ENCODE results near the gene GOLGA6L1. TPM values are rescaled to one million over a fixed set of nuclear protein-coding genes. Genes with fewer than 3 reads are reported as not detected.
"Not testable (repeated sequence)": the region's sequence is repeated elsewhere in the genome, so short reads cannot be mapped to it uniquely, and the experiment has no call there.

GOLGA6L1 gene, protein sequence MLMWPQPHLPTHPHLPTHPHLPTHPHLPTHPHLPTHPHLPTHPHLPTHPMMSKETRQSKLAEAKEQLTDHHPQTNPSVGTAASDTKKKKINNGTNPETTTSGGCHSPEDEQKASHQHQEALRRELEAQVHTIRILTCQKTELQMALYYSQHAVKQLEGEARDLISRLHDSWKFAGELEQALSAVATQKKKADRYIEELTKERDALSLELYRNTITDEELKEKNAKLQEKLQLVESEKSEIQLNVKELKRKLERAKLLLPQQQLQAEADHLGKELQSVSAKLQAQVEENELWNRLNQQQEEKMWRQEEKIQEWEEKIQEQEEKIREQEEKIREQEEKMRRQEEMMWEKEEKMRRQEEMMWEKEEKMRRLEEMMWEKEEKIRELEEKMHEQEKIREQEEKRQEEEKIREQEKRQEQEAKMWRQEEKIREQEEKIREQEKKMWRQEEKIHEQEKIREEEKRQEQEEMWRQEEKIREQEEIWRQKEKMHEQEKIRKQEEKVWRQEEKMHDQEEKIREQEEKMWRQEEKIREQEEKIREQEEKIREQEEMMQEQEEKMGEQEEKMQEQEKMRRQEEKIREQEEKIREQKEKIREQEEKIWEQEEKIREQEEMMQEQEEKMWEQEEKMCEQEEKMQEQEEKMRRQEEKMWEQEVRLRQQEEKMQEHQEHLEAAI
- not detected in 2 replicates for polyA plus RNA-seq (2014; cell fraction: cytosol; rRNA removed)
- polyA plus RNA-seq (2014; cell fraction: nucleus; rRNA removed), result not detected in 2 replicates

DNA sequence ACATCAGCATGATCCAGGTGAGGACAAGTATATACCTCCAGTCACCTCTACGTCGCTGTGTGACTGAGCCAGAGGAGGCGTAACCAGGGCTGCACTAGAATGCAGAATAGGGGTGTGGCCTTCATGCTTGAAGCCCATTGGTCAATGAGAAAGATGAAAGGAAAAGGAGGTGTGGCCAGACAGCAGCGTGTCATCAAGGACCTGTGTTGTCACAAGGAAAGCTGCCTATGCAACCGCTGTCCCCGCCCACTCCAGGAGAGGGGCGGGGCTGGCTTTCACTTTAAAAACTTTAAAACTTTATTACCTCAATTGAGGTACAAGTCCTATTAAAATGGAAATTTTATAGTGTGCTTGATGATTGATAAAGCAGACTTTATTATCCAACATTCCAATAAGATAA lies at the start of gene GOLGA6L1:
TSS of gene GOLGA6L1 (minus strand) at position 101 of the 400 bp plus-strand sequence. CDS start at position 10, 91 bp downstream.
- DNase-seq (ENCODE audit: low spot score), result not testable (repeated sequence)

DNA sequence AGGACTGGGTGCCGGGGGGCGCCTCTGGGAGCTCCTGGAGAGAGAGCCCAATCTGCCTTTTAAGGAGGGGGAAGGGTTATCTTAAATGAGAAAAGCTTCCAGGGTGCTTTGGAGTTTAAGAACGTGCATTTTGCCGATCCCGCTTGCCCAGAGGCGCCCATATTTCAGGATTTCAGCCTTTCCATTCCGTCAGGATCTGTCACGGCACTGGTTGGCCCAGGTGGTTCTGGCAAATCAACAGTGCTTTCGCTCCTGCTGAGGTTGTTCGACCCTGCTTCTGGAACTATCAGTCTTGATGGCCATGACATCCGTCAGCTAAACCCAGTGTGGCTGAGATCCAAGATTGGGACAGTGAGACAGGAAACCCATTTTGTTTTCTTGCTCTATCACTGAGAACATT lies 44.6 kb upstream of the GOLGA6L1 start:
- DNase-seq (ENCODE audit: low spot score), result not testable (repeated sequence)

DNA sequence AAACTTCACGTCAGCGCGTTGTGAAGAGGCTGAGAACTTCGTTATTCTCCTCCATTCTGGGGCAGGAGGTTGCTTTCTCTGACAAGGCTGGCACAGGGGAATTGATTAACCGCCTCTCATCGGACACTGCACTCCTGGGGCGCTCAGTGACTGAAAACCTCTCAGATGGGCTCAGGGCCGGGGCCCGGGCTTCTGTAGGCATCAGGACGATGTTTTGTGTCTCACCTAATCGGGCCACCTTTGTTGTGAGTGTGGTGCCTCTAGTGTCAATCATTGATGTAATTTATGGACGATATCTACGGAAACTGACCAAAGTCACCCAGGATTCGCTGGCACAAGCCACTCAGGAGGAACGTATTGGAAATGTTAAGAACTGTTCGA lies 43.9 kb upstream of the GOLGA6L1 start:
- not testable (repeated sequence) for DNase-seq (ENCODE audit: low spot score)

DNA sequence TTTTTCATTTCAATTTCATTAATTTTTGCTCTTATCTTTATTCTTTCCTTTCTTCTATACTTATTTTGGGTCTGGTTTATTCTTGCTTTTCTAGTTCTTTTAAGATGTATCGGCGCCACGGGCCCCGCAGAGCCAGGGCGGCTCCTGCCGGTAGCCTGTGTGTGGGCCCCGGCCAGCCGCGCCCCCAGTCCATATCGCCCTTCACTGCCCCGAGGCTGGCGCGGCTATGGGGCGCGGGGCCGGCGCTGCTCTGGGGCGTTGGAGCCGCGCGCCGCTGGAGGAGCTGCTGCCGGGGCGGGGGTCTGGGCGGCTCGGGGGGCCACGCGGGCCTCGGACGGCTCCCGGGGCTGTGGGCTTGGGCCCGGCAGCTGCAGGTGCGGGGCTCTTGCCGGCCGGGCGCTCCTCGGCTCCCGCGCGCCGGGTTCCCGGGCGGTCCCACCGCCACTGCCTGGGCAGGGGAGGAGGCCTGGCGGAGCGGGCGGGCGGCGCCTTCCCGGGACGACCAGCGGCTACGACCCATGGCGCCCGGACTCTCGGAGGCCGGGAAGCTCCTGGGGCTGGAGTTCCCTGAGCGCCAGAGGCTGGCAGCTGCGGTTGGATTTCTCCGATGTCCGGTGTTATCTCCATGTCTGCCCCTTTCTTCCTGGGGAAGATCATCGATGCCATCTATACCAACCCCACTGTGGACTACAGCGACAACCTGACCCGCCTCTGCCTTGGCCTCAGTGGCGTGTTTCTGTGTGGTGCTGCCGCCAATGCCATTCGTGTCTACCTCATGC lies 43.3 kb upstream of the GOLGA6L1 start:
- not testable (repeated sequence) for DNase-seq (ENCODE audit: low spot score)

DNA sequence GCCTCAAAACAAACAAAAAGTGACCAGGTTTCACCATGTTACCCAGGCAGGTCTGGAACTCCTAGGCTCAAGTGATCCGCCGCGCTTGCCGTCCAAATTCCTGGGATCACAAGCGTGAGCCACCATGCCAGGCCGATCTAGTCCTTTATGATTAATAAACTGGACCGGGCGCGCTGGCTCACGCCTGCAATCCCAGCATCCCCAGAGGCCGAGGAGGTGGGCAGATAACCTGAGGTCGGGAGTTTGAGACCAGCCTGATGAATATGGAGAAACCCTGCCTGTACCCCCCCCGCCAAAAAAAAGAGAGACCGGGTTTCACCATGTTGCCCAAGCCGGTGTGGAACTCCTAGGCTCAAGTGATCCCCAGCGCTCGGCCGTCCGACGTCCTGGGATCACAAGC lies 40.1 kb upstream of the GOLGA6L1 start:
- DNase-seq (ENCODE audit: low spot score), result not testable (repeated sequence)

DNA sequence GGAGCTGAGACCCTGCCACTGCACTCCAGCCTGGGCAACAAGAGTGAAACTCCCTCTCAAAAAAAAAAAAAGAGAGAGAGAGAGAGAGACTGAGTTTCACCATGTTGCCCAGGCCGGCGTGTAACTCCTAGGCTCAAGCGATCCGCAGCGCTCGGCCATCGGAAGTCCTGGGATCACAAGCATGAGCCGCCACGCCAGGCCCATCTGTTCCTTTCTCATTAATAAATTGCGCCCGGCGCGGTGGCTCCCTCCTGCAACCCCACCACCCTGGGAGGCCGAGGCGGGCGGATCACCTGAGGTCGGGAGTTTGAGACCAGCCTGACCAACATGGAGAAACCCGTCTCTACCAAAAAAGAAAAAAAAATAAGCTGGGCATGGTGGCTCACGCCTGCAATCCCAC lies 39.0 kb upstream of the GOLGA6L1 start:
- not testable (repeated sequence) for DNase-seq (ENCODE audit: low spot score)

DNA sequence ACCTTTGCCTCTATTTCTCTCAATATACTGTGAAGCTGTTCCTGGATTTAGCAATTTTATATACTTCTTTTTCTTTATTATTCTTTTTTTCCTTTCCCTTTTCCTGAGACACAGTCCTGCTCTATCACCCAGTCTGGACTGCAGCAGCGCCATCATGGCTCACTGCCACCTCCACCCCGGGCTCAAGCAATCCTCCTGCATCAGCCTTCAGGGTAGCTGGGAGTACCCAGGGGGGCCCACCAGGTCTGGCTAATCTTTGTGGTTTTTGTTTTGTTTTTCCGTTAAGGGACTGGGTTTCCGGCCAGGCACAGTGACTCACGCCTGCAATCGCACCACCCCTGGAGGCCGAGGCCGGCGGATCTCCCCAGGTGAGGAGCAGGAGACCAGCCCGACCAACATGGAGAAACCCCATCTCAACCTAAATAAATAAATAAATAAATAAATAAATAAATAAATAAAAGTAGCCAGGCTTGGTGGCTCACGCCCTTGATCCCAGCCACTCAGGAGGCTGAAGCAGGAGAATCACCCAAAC lies 38.1 kb upstream of the GOLGA6L1 start:
- not testable (repeated sequence) for DNase-seq (ENCODE audit: low spot score)

DNA sequence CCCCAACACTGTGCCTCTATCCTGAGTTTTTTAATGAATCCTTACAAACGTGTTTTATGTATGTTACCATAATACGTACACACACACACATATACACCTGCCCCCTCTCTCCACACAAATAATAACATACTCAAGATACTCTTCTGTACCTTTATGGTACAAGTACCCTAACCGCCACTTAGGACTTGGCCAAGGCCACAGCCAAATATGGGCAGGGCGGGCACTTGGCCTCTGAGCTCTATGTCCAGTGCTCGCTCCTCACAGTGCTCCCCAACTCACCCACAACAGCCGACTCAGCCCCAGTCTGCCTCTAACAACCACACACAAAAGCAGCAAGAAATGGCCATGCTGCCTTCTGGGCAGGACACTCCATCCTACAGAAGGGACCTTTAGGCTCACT lies 3.8 kb downstream of the GOLGA6L1 start:
- not testable (repeated sequence) for DNase-seq (ENCODE audit: low spot score)

DNA sequence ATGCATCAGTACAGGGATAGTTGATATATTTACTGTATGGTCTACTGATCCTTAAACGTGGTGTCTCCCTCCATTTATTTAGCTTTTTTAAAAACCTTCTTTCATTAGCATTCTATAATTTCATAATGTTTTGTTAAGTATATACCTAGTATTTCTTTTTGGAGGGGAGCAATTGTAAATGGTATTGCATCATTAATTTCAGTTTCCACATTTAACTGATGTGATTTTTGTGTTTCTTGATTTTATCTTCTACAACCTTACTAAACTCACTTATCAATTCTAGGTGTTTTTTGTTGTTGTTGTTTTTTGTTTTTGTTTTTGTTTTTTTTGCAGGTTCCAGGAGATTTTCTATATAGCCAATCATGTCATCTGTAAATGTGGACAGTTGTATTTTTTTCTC lies 18.4 kb downstream of the GOLGA6L1 start:
- DNase-seq (ENCODE audit: low spot score), result no peak

DNA sequence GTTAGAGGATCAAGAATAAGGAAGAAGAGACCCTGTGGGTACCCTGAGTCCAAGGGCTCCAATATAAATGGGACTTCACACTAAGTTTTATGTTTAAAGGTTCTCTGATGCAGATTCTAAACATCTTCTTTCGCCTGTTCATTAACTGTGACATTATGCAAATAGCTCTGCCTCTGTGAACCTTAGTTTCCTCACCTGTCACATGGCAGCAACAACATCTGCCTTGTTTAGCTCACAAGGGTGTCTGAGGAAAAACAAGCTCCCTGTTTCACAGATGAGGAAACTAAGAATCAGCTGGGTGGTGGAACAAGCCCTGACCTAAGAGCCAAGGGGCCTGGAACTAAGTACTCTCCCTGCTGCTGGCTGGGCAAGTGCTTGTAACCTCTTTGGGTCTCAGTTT lies 40.8 kb downstream of the GOLGA6L1 start:
- DNase-seq (ENCODE audit: low spot score), result no peak

DNA sequence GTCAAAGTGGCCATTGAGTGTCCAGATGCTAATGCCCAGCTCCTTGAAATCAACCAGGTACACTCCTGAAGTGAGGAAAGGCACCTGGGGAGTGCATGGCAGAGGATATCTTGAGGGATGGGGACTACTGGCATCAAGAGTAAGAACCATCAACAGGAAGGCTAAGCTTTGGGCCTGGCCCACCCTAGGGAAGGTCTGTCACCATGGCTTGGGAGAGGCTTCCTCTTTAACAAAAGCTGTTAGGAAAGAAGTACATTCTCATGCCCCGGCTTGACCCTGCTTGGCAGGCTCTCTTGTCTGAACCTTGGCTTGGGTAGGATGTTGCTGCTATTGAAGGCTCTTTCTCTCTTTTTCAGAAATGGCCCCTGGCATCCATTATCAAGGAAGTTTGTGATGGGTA lies 53.5 kb downstream of the GOLGA6L1 start:
- no peak for DNase-seq (ENCODE audit: low spot score)

DNA sequence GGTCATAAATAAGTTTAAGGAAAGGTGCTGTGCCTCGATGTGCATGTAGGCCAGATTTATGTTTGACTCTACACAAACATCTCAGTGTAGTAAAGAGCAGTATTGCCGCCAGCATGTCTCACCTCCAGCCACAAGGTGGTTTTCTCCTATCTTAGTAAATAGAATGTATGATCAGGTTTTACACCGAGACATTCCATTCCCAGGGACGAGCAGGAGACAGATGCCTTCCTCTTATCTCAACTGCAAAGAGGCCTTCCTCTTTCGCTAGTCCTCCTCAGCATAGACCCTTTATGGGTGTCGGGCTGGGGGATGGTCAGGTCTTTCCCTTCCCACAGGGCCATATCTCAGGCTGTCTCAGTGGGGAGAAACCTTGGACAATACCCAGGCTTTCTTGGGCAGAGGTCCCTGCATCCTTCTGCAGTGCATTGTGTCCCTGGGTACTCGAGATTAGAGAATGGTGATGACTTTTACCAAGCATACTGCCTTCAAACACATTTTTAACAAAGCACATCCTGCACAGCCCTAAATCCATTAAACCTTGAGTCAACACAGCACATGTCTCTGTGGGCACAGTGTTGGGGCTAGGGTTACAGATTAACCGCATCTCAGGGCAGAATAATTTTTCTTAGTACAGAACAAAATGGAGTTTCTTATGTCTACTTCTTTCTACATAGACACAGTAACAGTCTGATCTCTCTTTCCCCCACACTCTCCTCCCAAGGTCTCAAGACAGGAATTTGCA lies 54.5 kb downstream of the GOLGA6L1 start:
- DNase-seq (ENCODE audit: low spot score), result not testable (repeated sequence)

DNA sequence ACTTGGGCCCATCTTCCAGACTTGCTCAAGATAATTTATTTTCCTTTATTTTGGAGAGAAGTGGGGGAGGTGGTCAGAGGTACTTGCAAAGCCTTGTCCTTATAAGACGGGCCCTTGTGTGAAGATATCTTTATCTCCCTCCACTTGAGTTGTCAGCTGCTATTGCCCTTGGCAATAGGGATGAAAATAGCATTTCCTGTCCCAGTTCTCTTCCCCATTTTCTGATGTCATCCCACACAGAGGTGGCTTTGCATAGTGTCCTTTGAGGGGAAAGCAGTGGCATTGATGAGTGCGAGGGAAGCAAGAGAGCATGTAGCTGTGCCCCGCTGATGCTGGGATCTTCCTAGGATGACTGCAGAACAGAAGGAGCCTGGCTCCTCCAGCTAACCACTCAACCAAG lies 55.4 kb downstream of the GOLGA6L1 start:
- DNase-seq (ENCODE audit: low spot score), result no peak

DNA sequence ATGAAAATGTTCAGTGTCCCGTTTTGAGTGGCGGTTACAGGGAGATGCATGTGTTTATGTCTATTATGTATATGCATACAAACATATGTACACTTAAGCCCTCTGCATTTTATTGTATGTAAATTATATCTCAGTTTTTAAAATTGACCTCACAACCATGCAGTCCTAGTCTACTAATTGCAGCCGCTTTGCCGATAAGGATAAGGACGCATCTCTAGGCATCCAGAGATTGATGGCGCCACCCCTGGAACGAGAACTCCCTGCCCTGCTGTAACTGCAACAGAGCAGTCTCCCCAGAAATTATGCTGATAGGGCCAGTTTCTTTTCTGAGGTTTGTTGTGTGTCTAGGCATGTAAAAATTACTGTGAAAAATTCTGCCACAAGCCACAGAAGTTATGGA lies 56.9 kb downstream of the GOLGA6L1 start:
- no peak for DNase-seq (ENCODE audit: low spot score)

Small RNA genes within 50 kb of the gene (small RNA-seq; reads per million reads assigned to genes)
- 0 reads per million in 2 experiments for gene RN7SL106P
